ENCODE results near the gene CCDC73. TPM values are rescaled to one million over a fixed set of nuclear protein-coding genes. Genes with fewer than 3 reads are reported as not detected.

The CCDC73 gene
- polyA plus RNA-seq, 1 donor (not counting 4 experiments of a cell fraction or from before 2014, with no cell fraction given), result not detected

DNA sequence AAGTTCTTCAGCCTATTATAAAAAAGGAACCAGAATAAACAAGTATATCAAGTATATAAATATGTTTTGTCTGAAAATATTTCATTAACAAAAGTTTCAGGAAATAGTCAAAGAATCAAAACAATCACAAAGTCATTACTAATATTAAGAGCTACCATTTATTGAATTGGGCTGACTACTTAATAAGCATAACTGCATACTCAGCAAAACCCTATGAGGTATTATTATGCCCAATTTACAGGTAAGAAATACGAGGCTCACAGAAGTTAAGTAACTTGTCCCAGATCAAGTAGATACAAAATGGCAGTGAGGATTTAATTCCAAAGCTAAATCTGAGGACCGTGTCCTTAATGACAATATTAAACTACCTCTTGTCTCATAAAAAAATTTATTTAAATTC, 158.6 kb downstream of the CCDC73 start:
- FAIRE-seq, result no peak
- TF ChIP-seq EZH2 (IDR thresholded peaks at IDR 0.05; ENCODE audit: low read length), result no peak
- TF ChIP-seq, protein P1, sequence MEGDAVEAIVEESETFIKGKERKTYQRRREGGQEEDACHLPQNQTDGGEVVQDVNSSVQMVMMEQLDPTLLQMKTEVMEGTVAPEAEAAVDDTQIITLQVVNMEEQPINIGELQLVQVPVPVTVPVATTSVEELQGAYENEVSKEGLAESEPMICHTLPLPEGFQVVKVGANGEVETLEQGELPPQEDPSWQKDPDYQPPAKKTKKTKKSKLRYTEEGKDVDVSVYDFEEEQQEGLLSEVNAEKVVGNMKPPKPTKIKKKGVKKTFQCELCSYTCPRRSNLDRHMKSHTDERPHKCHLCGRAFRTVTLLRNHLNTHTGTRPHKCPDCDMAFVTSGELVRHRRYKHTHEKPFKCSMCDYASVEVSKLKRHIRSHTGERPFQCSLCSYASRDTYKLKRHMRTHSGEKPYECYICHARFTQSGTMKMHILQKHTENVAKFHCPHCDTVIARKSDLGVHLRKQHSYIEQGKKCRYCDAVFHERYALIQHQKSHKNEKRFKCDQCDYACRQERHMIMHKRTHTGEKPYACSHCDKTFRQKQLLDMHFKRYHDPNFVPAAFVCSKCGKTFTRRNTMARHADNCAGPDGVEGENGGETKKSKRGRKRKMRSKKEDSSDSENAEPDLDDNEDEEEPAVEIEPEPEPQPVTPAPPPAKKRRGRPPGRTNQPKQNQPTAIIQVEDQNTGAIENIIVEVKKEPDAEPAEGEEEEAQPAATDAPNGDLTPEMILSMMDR (optimal IDR thresholded peaks at IDR 0.05 in 1 of 3, IDR thresholded peaks at IDR 0.05 in 1 of 3, conservative IDR thresholded peaks at IDR 0.05 in 1 of 3; ENCODE audit: extremely low read depth in 1 of 3, insufficient read depth in 2 of 3, low read length in 3 of 3), result no peak
- H3K9me1 ChIP-seq (ENCODE audit: control insufficient read depth, extremely low read depth, insufficient read depth, low read length), result no peaks in the 10 kb centered on the region

DNA sequence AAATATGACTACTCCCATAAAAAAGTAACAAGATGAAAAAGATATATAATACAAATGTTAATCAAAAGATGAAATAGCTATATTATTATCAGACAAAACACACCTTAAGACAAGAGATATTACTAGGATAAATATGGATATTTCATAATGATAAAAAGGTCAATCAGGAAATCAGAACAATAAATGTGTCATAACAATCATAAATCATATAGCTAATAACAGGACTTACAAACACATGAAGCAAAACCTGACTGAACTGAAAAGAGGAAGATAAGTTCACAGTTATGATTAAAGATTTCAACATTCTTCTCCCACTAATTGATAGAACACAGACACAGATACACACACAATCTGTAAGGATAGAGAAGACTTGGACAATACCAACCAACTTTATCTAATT, 163.6 kb downstream of the CCDC73 start:
- no peaks in the 10 kb centered on the region for H4K20me1 ChIP-seq (ENCODE audit: control insufficient read depth, extremely low read depth, insufficient read depth, low read length)
- H3K27me3 ChIP-seq (ENCODE audit: control insufficient read depth, extremely low read depth, insufficient read depth, low read length), result no peaks in the 10 kb centered on the region
- H3K9me3 ChIP-seq (ENCODE audit: control insufficient read depth, low read depth, low read length), result no peaks in the 10 kb centered on the region
- H2AFZ ChIP-seq (ENCODE audit: control insufficient read depth, low read length), result no peak overlapping the region
- H3K9me1 ChIP-seq (ENCODE audit: control insufficient read depth, extremely low read depth, insufficient read depth, low read length), result no peaks in the 10 kb centered on the region
- no peaks in the 10 kb centered on the region for H3K4me1 ChIP-seq (ENCODE audit: control insufficient read depth, extremely low read depth, insufficient read depth, low read length)
- H3K79me2 ChIP-seq (ENCODE audit: control insufficient read depth, insufficient read depth, low read length), result no peaks in the 10 kb centered on the region
- H3K4me3 ChIP-seq (ENCODE audit: control insufficient read depth in 2 of 3, extremely low read depth in 1 of 3, insufficient read depth in 2 of 3, low read depth in 1 of 3, low read length in 3 of 3), result no peak overlapping the region
- no peak for DNase-seq (ENCODE audit: low read depth, low spot score)
- TF ChIP-seq, protein P1 (optimal IDR thresholded peaks at IDR 0.05 in 1 of 3, IDR thresholded peaks at IDR 0.05 in 1 of 3, conservative IDR thresholded peaks at IDR 0.05 in 1 of 3; ENCODE audit: extremely low read depth in 1 of 3, insufficient read depth in 2 of 3, low read length in 3 of 3), result no peak
- TF ChIP-seq EZH2 (IDR thresholded peaks at IDR 0.05; ENCODE audit: low read length), result no peak
- dilution Hi-C loops (cut with MboI; ENCODE audit: extremely low pct_ligation_motif_present, low sequenced_read_pairs), result no loop called here
- no peaks in the 10 kb centered on the region for H3K36me3 ChIP-seq (ENCODE audit: control insufficient read depth in 2 of 2, extremely low read depth in 1 of 2, insufficient read depth in 2 of 2, low read length in 2 of 2)
- H3K9ac ChIP-seq (ENCODE audit: control insufficient read depth, extremely low read depth, insufficient read depth, low read length), result no peak overlapping the region
- no peak overlapping the region for H3K27ac ChIP-seq (ENCODE audit: control insufficient read depth, insufficient read depth, low read length)
- no peak overlapping the region for H3K4me2 ChIP-seq (ENCODE audit: control insufficient read depth, extremely low read depth, insufficient read depth, low read depth, low read length)
- FAIRE-seq, result no peak

More for the DNA sequence above, 158.6 kb downstream of the CCDC73 start:
- dilution Hi-C loops (cut with MboI; ENCODE audit: extremely low pct_ligation_motif_present, low sequenced_read_pairs), result no loop called here
- H3K36me3 ChIP-seq (ENCODE audit: control insufficient read depth in 2 of 2, extremely low read depth in 1 of 2, insufficient read depth in 2 of 2, low read length in 2 of 2), result no peaks in the 10 kb centered on the region
- no peak overlapping the region for H2AFZ ChIP-seq (ENCODE audit: control insufficient read depth, low read length)
- no peak overlapping the region for H3K9ac ChIP-seq (ENCODE audit: control insufficient read depth, extremely low read depth, insufficient read depth, low read length)
- no peaks in the 10 kb centered on the region for H4K20me1 ChIP-seq (ENCODE audit: control insufficient read depth, extremely low read depth, insufficient read depth, low read length)
- no peak overlapping the region for H3K4me2 ChIP-seq (ENCODE audit: control insufficient read depth, extremely low read depth, insufficient read depth, low read depth, low read length)
- H3K4me3 ChIP-seq (ENCODE audit: control insufficient read depth in 2 of 3, extremely low read depth in 1 of 3, insufficient read depth in 2 of 3, low read depth in 1 of 3, low read length in 3 of 3), result no peak overlapping the region
- no peaks in the 10 kb centered on the region for H3K79me2 ChIP-seq (ENCODE audit: control insufficient read depth, insufficient read depth, low read length)
- H3K27ac ChIP-seq (ENCODE audit: control insufficient read depth, insufficient read depth, low read length), result no peak overlapping the region
- no peaks in the 10 kb centered on the region for H3K4me1 ChIP-seq (ENCODE audit: control insufficient read depth, extremely low read depth, insufficient read depth, low read length)
- DNase-seq (ENCODE audit: low read depth, low spot score), result no peak
- no peaks in the 10 kb centered on the region for H3K27me3 ChIP-seq (ENCODE audit: control insufficient read depth, extremely low read depth, insufficient read depth, low read length)
- H3K9me3 ChIP-seq (ENCODE audit: control insufficient read depth, low read depth, low read length), result no peaks in the 10 kb centered on the region
